HT1080 (cell line): ENCODE measurements around the gene ADAMTS12. TPM values are rescaled to one million over a fixed set of nuclear protein-coding genes. Genes with fewer than 3 reads are reported as not detected.

Experiments
- DNase-seq: peaks from one replicate; pipeline ENCODE4 v3.0.0-alpha.2; 2015; ENCODE audit warnings: low read depth
- total RNA-seq: library from RNA; depleted of rRNA; stranded (reverse); fragments of >200 nt; shearing (Covaris generic); gene quantifications from 2 replicates; pipeline ENCODE4 v1.2.3, GENCODE V29; 2014

The ADAMTS12 gene
- total RNA-seq, 1 experiment from 2014 or later = 0.10 TPM

- DNase-seq = no peak
Observed at GRCh38 chr5:33659526-33660169, 232.1 kb downstream of the ADAMTS12 start.

GRCh38 chr5:33657804-33658440 lies 233.9 kb downstream of the ADAMTS12 start:
- DNase-seq = peak; percentile 42

GRCh38 chr5:33657176-33657575 lies 234.6 kb downstream of the ADAMTS12 start:
- no peak for DNase-seq

GRCh38 chr5:33650911-33651310 lies 240.9 kb downstream of the ADAMTS12 start:
- no peak for DNase-seq

GRCh38 chr5:33649549-33650482 lies 242.0 kb downstream of the ADAMTS12 start:
- peak; percentile 61 for DNase-seq

- DNase-seq = peak; percentile 64
Observed at GRCh38 chr5:33641744-33642505, 249.9 kb downstream of the ADAMTS12 start.

GRCh38 chr5:33639474-33639873 lies 252.3 kb downstream of the ADAMTS12 start:
- no peak for DNase-seq

- no peak for DNase-seq
Observed at GRCh38 chr5:33637011-33637410, 254.8 kb downstream of the ADAMTS12 start.

- DNase-seq = no peak
Observed at GRCh38 chr5:33635582-33635981, 256.2 kb downstream of the ADAMTS12 start.

- no peak for DNase-seq
Observed at GRCh38 chr5:33633699-33634098, 258.1 kb downstream of the ADAMTS12 start.

- peak; percentile 75 for DNase-seq
Observed at GRCh38 chr5:33631786-33632185, 260.0 kb downstream of the ADAMTS12 start.

- DNase-seq = no peak
Observed at GRCh38 chr5:33631139-33631538, 260.7 kb downstream of the ADAMTS12 start.

- DNase-seq = no peak
Observed at GRCh38 chr5:33629999-33630398, 261.8 kb downstream of the ADAMTS12 start.

- DNase-seq = no peak
Observed at GRCh38 chr5:33628796-33629195, 263.0 kb downstream of the ADAMTS12 start.

GRCh38 chr5:33621514-33621913 lies 270.3 kb downstream of the ADAMTS12 start:
- no peak for DNase-seq

- DNase-seq = no peak
Observed at GRCh38 chr5:33614039-33614438, 277.8 kb downstream of the ADAMTS12 start.

- DNase-seq = peak; percentile 83
Observed at GRCh38 chr5:33612386-33612785, 279.4 kb downstream of the ADAMTS12 start.

GRCh38 chr5:33611877-33612276 lies 279.9 kb downstream of the ADAMTS12 start:
- peak; percentile 50 for DNase-seq

- DNase-seq = no peak
Observed at GRCh38 chr5:33608344-33609041, 283.3 kb downstream of the ADAMTS12 start.

- no peak for DNase-seq
Observed at GRCh38 chr5:33604503-33604902, 287.3 kb downstream of the ADAMTS12 start.

GRCh38 chr5:33601881-33602280 lies 289.9 kb downstream of the ADAMTS12 start:
- DNase-seq = no peak
